ENCODE results near the gene WASHC2A.
"Not testable (repeated sequence)": the region's sequence is repeated elsewhere in the genome, so short reads cannot be mapped to it uniquely, and the experiment has no call there.

Gene WASHC2A, protein sequence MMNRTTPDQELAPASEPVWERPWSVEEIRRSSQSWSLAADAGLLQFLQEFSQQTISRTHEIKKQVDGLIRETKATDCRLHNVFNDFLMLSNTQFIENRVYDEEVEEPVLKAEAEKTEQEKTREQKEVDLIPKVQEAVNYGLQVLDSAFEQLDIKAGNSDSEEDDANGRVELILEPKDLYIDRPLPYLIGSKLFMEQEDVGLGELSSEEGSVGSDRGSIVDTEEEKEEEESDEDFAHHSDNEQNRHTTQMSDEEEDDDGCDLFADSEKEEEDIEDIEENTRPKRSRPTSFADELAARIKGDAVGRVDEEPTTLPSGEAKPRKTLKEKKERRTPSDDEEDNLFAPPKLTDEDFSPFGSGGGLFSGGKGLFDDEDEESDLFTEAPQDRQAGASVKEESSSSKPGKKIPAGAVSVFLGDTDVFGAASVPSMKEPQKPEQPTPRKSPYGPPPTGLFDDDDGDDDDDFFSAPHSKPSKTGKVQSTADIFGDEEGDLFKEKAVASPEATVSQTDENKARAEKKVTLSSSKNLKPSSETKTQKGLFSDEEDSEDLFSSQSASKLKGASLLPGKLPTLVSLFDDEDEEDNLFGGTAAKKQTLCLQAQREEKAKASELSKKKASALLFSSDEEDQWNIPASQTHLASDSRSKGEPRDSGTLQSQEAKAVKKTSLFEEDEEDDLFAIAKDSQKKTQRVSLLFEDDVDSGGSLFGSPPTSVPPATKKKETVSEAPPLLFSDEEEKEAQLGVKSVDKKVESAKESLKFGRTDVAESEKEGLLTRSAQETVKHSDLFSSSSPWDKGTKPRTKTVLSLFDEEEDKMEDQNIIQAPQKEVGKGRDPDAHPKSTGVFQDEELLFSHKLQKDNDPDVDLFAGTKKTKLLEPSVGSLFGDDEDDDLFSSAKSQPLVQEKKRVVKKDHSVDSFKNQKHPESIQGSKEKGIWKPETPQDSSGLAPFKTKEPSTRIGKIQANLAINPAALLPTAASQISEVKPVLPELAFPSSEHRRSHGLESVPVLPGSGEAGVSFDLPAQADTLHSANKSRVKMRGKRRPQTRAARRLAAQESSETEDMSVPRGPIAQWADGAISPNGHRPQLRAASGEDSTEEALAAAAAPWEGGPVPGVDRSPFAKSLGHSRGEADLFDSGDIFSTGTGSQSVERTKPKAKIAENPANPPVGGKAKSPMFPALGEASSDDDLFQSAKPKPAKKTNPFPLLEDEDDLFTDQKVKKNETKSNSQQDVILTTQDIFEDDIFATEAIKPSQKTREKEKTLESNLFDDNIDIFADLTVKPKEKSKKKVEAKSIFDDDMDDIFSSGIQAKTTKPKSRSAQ (N-terminal part only)

DNA sequence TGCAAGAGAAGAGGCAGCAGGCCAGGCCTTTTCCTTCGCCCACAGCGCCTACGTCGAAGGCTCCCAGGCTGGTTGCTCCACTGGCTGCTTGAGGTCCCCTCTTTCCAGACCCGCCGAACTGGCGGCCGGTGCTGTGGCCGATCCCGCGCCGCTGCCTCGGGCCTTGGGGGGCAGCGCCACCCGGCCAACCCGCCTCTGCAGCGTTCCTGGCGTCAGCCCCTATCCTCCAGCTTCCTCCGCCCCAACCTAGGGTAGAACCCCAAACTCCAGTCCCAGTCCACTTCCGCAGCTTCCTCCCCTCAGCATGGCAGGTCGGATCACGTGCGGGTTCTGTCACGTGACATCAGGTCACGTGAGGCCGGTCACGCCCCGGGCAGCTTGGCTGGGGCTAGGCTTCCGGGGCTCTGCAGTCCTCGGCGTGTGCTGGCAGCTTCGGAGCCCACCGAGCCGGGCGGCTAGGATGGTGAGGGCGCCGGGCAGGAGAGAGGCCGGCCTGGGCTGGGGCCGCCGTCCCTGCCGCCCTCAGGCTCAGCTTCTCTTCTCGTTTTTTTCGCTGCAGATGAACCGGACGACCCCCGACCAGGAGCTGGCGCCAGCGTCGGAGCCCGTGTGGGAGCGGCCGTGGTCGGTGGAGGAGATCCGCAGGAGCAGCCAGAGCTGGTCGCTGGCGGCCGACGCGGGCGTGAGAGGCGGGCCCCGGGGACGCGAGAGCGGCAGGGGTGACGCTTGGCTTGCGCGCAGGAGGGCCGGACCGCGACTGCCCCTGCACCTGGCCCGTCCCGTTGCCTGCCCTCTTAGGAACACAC is at the start of gene WASHC2A:
TSS of gene WASHC2A (plus strand) at position 409 of the 806 bp plus-strand sequence. CDS start at position 461, 52 bp downstream.
- peak; percentile 93 for DNase-seq (ENCODE audit: low spot score)

DNA sequence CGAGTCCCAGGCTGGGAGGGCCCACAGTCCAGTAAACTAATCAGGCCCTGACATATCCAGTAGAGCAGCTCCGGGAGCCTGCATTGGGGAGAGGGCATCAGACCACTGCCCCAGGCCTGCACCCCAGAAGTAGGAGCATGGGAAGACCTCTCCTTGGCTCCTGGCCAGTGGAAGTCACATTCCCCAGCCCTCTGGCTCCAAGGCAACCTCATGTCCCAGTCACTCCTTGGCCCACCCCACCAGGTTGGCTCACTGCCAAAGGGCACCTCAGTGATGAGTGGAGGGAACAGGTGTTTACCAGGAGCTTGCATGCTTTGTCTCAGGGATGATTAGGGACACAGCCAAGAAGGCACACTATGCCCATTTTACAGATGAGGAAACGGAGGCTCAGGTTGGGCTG is 48.5 kb upstream of the WASHC2A start:
- DNase-seq (ENCODE audit: low spot score) = not testable (repeated sequence)

DNA sequence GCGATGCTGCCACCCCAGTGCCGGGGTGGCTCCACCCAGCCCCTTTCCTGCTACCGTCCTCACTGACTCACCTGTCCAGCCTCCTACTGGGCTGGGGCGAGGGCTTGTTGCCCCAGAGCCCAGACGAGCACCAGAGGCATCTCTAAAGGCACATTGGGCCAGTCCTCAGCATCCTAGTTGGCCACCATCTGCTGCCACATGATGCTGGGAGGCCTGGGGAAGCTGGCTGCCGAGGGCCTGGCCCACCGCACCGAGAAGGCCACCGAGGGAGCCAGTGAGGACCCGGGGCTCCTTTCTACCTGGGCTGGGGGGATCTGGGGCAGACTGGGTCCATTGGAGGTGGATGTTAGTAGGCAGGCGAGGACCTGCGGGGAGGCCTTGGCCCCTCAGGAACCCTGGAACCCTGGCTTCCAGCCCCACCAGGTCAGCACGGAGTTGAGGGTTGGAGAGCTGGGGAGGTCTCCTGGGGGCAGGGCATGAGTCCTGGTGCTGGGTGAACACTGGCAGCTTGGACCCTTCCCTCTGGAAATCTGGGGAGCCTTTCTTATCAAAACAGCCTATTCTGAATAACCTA is 47.2 kb upstream of the WASHC2A start:
- DNase-seq (ENCODE audit: low spot score) = not testable (repeated sequence)

DNA sequence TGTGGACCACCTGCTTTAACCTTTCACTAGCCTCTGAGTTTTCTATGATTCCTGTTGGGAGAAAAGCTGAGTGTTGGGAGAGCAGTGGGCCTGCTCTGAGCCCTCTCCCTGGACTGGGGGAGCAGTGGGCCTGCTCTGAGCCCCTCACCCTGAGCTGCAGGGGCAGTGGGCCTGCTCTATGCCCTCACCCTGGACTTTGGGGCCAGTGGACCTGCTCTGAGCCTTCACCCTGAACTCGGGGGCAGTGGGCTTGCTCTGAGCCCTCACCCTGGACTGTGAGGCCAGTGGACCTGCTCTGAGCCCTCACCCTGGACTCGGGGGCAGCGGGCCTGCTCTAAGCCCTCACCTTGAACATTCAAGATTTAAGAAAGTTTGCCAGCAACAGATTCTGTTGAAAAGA is 46.1 kb upstream of the WASHC2A start:
- DNase-seq (ENCODE audit: low spot score) = no peak

DNA sequence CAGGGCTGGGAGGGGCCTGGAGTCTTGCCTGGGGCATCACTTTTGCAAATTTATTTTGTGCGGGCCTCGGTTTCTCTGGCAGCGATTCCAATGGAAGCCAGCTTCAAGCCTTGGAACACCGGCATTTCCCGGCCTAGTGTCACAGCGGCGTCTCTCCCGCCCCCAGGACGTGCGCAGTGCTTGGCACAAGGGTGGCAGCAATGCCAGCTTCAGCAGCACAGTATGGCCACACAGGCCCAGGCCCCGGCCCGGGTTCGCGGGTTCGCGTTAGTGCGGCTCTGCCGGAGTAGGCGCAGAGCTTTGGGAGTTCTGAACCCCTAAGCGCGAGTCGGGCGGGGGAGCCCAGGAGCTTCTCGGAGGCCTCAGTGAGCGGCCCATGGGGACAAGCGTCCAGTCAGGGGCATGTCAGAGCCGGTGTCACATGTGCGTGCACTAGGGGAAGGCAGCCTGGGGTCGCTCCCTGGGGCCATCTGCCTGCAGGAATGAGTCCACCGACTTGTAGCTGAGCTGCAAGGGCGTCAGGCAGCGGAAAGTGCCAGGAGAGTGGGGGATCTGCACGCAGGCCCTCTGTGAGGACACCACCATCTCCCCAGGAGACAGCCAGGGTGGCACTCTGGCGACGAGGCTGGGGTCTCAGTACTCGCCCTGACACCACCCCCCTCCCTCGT is 42.9 kb upstream of the WASHC2A start:
- DNase-seq (ENCODE audit: low spot score) = not testable (repeated sequence)

DNA sequence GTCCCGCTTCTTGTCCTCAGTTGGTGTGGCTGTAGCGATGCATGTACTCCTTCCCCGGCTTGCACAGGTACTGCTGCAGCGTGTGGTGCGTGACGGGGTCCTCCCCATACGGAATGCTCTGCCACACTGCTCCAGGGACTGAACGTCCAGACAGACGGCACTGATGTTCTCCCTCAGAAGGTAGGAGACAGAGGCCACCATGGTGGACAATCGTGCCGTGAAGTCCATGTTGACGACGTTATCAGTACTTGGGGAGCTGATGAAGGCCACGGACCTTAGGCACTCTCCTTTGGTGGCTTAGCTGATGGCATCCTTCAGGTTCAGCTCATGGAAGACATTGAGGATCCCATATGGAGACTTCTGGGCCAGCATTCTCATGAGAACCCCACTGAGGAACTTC is 42.1 kb upstream of the WASHC2A start:
- no peak for DNase-seq (ENCODE audit: low spot score)

DNA sequence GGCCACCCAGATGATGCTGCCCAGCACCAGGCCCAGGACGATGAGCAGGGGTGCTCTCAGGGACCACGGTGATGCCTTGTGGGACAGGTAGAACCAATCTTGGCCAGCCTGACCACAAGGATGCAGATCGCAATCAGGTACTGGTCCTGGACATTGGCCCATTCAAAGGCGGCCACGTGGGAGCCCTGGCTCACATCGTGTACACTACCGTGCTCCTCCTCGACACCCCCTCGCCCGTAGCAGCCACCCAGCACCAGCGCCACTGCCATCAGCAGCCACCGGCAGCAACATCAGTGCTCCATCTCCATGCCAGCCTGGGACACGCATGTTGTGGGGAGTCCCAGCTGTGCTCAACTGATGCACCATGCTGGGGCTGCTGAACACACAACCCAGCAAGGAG is 40.6 kb upstream of the WASHC2A start:
- no peak for DNase-seq (ENCODE audit: low spot score)

DNA sequence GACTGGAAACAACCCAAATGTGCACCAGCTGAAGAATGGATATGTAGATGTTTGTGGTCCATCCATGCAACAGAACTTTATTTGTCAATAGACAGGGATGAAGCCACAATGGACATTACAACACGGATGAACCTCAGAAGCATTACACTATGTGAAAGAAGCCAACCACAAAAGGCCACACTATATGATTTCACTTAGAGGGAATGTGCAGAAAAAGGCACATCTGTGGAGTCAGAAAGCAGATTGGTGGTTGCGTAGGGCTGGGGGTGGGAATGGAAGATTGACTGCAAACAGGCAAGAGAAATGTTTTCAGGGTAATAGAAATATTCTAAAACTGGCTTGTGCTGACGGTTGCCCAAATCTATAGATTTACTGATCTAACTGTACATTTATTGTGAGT is 34.3 kb upstream of the WASHC2A start:
- no peak for DNase-seq (ENCODE audit: low spot score)

DNA sequence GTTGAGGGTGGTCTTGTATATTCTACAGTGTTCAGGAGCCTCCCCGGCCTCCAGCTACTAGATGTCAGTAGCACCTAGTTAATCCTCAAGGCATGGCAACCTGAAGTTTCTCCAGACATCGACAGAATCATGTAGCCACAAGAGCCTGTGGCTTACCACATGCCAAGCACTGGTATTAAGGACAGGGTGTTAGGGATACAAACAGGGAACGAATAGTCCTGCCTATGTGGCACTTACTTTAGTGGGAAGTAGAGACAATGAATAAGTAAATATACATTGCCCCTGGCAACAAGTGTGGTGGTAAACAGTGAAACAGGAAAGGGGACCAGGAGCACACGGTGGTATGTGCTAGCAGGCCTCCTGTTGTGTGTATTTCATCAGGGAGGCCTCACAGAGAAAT is 32.4 kb upstream of the WASHC2A start:
- DNase-seq (ENCODE audit: low spot score) = not testable (repeated sequence)

DNA sequence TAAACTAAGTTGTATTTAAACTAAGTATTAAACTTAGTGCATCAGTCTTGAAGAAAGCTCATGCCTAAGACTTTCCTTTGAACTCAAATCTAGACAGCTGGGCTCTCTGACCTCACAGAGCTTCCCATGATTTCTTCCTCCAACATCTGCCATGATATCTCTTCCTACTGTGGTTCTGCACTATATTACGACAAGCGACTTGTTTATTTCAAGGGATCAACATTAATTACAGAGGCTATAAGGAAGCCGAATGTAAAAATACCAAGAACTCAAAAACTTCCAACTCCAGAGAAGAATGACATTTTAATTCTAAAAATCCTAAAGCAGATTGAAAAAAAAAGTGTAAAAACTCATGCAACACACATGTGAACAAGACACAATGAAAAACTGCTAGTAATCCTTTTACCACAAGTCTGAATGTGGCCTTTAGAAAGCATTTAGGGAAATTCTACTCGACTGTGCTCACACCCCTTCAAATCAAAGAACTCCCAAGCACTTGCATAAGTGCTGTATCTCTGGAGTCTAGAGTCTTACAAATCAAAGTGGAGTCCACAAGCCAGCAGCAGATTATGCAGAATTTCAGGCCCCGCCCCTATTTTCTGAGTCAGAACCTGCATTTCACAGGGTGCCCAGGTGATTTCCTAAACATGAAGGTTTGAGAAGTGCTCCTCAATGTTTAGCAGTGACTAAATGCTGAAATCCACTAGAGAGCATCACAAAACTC is 22.7 kb upstream of the WASHC2A start:
- DNase-seq (ENCODE audit: low spot score) = no peak

DNA sequence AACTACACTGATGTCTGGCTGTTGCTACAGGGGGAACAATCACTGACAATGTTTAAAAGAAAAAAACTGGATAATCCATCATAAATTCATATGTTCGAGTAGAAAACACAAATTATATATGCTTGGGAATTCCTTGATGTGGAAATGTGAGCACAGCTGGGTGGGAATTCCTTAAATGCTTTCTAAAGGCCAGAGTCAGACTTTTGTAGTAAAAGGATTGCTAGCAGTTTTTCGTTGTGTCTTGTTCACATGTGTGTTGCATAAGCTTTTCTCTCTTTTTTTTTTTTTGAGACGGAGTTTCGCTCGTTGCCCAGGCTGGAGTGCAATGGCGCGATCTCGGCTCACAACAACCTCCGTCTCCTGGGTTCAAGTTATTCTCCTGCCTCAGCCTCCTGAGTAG is 21.3 kb upstream of the WASHC2A start:
- DNase-seq (ENCODE audit: low spot score) = not testable (repeated sequence)

DNA sequence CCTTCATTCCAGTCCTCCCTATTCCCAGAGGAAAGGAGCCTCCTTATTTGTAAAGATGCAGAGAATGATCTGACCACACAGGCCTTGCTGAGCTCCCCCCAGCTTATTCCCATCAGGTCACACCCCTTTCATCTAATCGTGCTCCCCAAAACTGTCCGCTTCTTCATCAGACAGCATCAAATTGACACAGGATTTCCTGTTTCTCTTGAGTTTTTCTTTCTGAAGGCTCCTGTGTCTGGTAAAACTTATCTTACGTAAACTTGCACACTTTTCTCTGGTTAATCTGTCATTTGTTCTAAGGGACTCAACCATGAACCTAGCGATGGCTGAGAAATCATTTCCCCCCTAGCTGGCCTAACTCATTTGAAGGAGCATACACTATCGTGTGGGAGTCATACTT is 20.2 kb upstream of the WASHC2A start:
- not testable (repeated sequence) for DNase-seq (ENCODE audit: low spot score)

DNA sequence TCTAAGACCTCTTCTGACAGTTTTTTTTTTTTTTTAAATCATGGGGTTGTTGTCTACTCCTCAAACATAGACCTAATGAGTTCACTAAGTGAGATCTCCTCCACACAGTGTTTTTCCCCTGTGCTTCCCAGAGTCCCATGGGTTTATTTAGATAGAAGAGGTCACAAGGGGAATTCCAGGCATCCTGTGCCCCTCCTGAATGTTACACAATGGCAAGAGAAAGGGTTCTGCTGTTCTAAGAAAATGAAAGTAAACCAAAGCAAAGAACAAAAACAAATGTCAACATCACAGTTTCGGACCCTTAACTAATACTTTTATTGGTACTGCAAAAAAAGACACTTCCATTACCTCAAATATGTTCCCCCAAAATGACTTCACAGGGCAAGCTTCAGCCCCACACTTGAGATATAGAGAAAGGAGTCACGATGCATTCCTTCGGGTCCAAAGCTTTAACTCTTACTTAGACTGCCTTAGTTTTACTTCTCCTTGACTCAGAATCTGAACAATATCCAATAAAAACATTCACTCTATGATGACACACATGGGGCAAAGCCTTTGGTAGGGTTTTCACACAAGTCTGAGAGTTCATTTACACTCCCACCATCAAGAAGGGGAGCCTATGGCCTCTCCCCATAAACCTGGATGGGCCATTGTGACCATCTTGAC is 15.6 kb upstream of the WASHC2A start:
- DNase-seq (ENCODE audit: low spot score) = not testable (repeated sequence)

DNA sequence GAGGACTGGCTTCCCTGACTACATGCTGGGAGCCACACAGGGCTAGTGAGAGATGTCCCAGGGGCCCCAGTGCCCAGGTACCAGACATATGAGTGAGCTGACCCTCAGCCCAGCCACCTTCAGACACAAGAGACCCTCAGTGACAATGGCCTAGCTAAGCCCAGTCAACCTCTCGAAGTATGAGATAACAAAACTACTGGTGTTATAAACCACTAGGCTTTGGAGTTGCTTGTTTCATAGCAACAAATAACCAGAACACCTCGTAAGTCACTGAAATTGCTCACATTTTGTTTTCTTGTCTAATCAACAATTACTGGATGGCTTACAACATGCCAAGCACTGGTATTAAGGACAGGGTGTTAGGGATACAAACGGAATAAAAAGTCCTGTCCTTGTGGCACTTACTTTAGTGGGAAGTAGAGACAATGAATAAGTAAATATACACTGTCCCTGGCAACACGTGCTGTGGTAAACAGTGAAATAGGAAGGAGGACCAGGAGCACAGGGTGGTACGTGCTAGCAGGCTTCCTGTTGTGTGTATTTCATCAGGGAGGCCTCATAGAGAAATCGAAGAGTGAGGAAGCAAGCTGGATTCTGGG is 14.9 kb upstream of the WASHC2A start:
- DNase-seq (ENCODE audit: low spot score) = not testable (repeated sequence)

DNA sequence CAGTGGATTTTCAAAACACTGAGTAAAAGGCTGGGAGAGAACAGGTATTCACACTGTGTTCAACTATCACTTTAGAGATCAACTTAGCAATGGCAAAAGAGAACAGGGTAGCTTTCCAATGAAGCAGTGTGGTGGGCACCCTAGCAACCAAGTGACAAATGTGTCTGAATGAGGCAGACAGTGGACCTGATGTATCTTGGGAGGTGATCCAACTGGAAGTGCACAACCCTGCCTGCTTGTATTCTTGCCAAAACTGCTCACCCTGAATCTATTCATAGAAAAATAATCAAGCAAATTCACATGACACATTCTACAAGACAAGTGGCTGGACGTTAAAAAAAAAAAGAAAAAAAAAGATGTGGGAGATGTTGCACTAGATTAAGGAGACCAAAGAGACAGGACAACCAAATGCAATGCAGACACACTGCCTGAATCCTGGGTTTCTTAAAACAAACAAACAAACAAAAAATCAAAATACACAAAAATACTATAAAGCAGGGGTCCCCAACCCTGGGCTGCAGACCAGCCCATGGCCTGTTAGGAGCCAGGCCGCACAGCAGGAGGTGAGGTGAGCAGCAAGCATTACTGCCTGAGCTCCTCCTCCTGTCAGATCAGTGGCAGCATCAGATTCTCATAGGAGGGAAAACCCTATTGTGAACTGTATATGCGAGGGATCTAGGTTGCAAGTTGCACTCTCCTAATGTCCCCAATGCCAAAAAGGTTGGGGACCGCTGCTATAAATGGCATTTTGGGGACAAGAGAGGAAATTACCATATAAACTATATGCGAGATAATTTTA is 12.1 kb upstream of the WASHC2A start:
- not testable (repeated sequence) for DNase-seq (ENCODE audit: low spot score)

DNA sequence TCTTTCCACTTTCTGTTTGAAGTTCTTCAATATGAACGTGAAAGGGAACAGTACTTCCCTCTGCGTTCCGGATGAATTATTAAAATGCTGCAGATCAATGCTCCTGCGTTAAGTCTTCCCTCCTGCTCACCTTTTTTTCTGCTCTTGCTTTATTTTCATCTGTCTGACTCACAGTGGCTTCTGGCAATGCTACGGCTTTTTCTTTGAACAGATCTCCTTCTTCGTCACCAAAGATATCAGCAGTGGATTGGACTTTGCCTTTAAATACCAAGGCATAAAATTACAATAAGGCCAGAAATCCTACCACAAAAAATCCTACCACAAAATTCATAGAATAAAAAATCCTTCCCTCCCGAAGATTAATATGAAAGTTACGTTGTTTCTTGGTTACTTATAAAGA is 11.1 kb upstream of the WASHC2A start:
- not testable (repeated sequence) for DNase-seq (ENCODE audit: low spot score)

DNA sequence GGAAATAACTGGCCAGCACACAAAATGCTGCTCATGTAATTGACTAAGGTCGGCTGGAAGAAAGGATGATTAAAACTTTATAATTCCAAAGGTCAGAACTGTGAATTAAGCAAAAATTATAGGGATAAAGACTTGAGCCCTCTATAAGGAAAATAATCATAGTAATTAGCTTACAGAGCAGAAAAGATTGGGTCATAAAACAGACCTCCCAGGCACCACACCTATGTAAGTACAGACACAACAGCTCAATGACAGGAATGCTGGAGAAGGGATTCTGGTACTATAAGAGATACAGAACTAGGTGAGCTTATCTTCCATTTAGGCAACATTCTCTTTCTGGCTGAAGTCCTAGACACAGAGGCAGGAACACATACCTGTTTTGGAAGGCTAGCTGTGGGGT is 9.0 kb upstream of the WASHC2A start:
- not testable (repeated sequence) for DNase-seq (ENCODE audit: low spot score)

DNA sequence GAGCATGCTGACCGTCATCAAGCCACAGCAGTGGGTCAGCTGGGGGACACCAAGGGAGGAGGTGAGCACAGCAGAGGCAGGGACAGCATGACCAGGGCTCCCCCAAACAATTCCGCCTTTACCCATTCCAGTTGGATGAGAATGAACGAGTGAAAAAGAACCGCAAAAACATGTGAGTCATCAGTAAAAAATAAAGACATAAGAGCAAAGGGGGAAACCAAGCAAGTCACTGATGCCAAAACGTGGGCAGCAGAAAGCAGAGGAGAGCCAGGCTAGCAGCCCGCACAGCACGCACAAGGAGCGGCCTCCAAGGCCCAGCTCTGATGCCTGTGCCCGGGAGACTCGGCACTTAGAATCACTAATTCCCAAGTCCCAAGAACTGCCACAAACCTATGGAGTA is 7.8 kb upstream of the WASHC2A start:
- not testable (repeated sequence) for DNase-seq (ENCODE audit: low spot score)

Measured in left forelimb (tissue), 1 donor.